Mesodermal cell (in vitro differentiated cells): ENCODE measurements around the gene DAND5.
"Not testable (repeated sequence)": the region's sequence is repeated elsewhere in the genome, so short reads cannot be mapped to it uniquely, and the experiment has no call there.

Source experiments
- H3K27ac ChIP-seq: 2 replicates; pipeline ENCODE4 v1.7.0; 2013; ENCODE audit warnings: mild to moderate bottlenecking, low read depth, low read length, moderate library complexity; ENCODE audit not compliant: severe bottlenecking
- H3K36me3 ChIP-seq: 2 replicates; pipeline ENCODE4 v1.7.1; 2013; ENCODE audit warnings: mild to moderate bottlenecking, low read length, moderate library complexity; ENCODE audit not compliant: control insufficient read depth, insufficient read depth
- H3K4me1 ChIP-seq: one replicate; pipeline ENCODE4 v1.7.1; 2013; ENCODE audit warnings: mild to moderate bottlenecking, low read length; ENCODE audit not compliant: insufficient read depth, control insufficient read depth, poor library complexity, severe bottlenecking
- H3K4me3 ChIP-seq: 2 replicates; pipeline ENCODE4 v1.7.0; 2013; ENCODE audit warnings: low read length, control low read depth, mild to moderate bottlenecking; ENCODE audit not compliant: insufficient read depth, poor library complexity, severe bottlenecking; ENCODE audit errors: extremely low read depth
- H3K9me3 ChIP-seq: 2 replicates; pipeline ENCODE4 v1.7.1; 2013; ENCODE audit warnings: mild to moderate bottlenecking, low read length, moderate library complexity; ENCODE audit not compliant: control insufficient read depth
- WGBS, 2 experiments: methylation state at CpG; one replicate each; pipeline ENCODE4 v1.1.5; 2013; ENCODE audit warnings: missing lambda C conversion rate in 2 of 2; ENCODE audit not compliant: insufficient coverage in 2 of 2; 5-methylcytosine and 5-hydroxymethylcytosine counted together

The DAND5 gene

GRCh38 chr19:12974301-12975220 lies 5.2 kb downstream of the DAND5 start:
- H3K36me3 ChIP-seq: no peaks in the 10 kb centered on the region
- H3K27ac ChIP-seq: no peak overlapping the region
- 74 to 79% methylated on average over 13 to 15 of the region's 19 CpGs for WGBS, 2 experiments
- no peaks in the 10 kb centered on the region for H3K9me3 ChIP-seq
- H3K4me1 ChIP-seq: no peaks in the 10 kb centered on the region
- no peak overlapping the region for H3K4me3 ChIP-seq

GRCh38 chr19:12975221-12975741 lies 5.9 kb downstream of the DAND5 start:
- 89 to 91% methylated on average over 12 to 16 of the region's 17 CpGs for WGBS, 2 experiments
- Histone ChIP-seq H3K9me3 (no peaks in the 10 kb centered on the region), H3K4me1 (no peaks in the 10 kb centered on the region), H3K36me3 (no peaks in the 10 kb centered on the region), H3K27ac (no peak overlapping the region), H3K4me3 (no peak overlapping the region)

- H3K4me1 ChIP-seq, H3K4me3 ChIP-seq, H3K9me3 ChIP-seq, H3K27ac ChIP-seq, H3K36me3 ChIP-seq: not testable (repeated sequence)
- WGBS, 2 experiments: 77 to 83% methylated on average over 6 to 7 of the region's 7 CpGs
Measured at GRCh38 chr19:12976109-12976508, 6.7 kb downstream of the DAND5 start.

- Histone ChIP-seq H3K27ac (no peak overlapping the region), H3K9me3 (no peaks in the 10 kb centered on the region), H3K4me3 (no peak overlapping the region), H3K4me1 (no peaks in the 10 kb centered on the region), H3K36me3 (no peaks in the 10 kb centered on the region)
- WGBS, 2 experiments: 87 to 95% methylated on average over 3 of the region's 3 CpGs
Measured at GRCh38 chr19:12979974-12980373, 10.6 kb downstream of the DAND5 start.

- H3K27ac ChIP-seq: no peak overlapping the region
- H3K36me3 ChIP-seq: no peaks in the 10 kb centered on the region
- H3K4me1 ChIP-seq: no peaks in the 10 kb centered on the region
- 72 to 77% methylated on average over 1 to 3 of the region's 6 CpGs for WGBS, 2 experiments
- H3K9me3 ChIP-seq: no peaks in the 10 kb centered on the region
- no peak overlapping the region for H3K4me3 ChIP-seq
Measured at GRCh38 chr19:12982648-12983047, 13.3 kb downstream of the DAND5 start.

GRCh38 chr19:12983091-12983490 lies 13.7 kb downstream of the DAND5 start:
- H3K4me3 ChIP-seq: peak overlapping the region; percentile 14
- H3K9me3 ChIP-seq: no peaks in the 10 kb centered on the region
- 62 to 75% methylated on average over 9 to 10 of the region's 10 CpGs for WGBS, 2 experiments
- H3K36me3 ChIP-seq: no peaks in the 10 kb centered on the region
- no peaks in the 10 kb centered on the region for H3K4me1 ChIP-seq
- H3K27ac ChIP-seq: no peak overlapping the region

GRCh38 chr19:12983542-12984142 lies 14.3 kb downstream of the DAND5 start:
- no peaks in the 10 kb centered on the region for H3K9me3 ChIP-seq
- no peaks in the 10 kb centered on the region for H3K4me1 ChIP-seq
- peak overlapping the region; percentile 14 for H3K4me3 ChIP-seq
- H3K36me3 ChIP-seq: no peaks in the 10 kb centered on the region
- no peak overlapping the region for H3K27ac ChIP-seq
- 12 to 41% methylated on average over 11 to 41 of the region's 51 CpGs for WGBS, 2 experiments

- WGBS, 2 experiments: 90 to 93% methylated on average over 3 of the region's 3 CpGs
- no peaks in the 10 kb centered on the region for H3K9me3 ChIP-seq
Measured at GRCh38 chr19:12984143-12984627, 14.8 kb downstream of the DAND5 start.

GRCh38 chr19:12984683-12985048 lies 15.3 kb downstream of the DAND5 start:
- H3K27ac ChIP-seq: no peak overlapping the region
- WGBS, 2 experiments: 20 to 31% methylated on average over 3 to 4 of the region's 10 CpGs
- no peak overlapping the region for H3K4me3 ChIP-seq
- H3K9me3 ChIP-seq: no peaks in the 10 kb centered on the region
- no peaks in the 10 kb centered on the region for H3K36me3 ChIP-seq
- no peaks in the 10 kb centered on the region for H3K4me1 ChIP-seq

More at GRCh38 chr19:12984143-12984627, 14.8 kb downstream of the DAND5 start:
- Histone ChIP-seq H3K4me1 (no peaks in the 10 kb centered on the region), H3K4me3 (no peak overlapping the region), H3K27ac (no peak overlapping the region), H3K36me3 (no peaks in the 10 kb centered on the region)

- no peak overlapping the region for H3K4me3 ChIP-seq
- H3K27ac ChIP-seq: no peak overlapping the region
- WGBS, 2 experiments: 58 to 74% methylated on average over 10 to 16 of the region's 16 CpGs
Measured at GRCh38 chr19:12985049-12985776, 15.8 kb downstream of the DAND5 start.

More at GRCh38 chr19:12985049-12985776, 15.8 kb downstream of the DAND5 start:
- Histone ChIP-seq H3K9me3 (no peaks in the 10 kb centered on the region), H3K36me3 (no peaks in the 10 kb centered on the region), H3K4me1 (no peaks in the 10 kb centered on the region)
